Fibroblast of pulmonary artery (primary cell): ENCODE results near the gene GOLGA6B.
A peak's percentile ranks its signal among the peaks of the same experiment; 100 is the strongest.

Experiments used
- DNase-seq: peaks from one replicate; pipeline ENCODE4 v3.0.0-alpha.2; 2010; ENCODE audit warnings: low read depth
- H3K4me3 ChIP-seq: replicated peaks from 2 replicates; pipeline ENCODE4 v1.5.1; 2011; ENCODE audit warnings: low read depth, mild to moderate bottlenecking, control low read depth, low read length, moderate library complexity
- CTCF ChIP-seq: IDR thresholded peaks from 2 replicates; pipeline ENCODE4 v1.5.1; 2011; ENCODE audit warnings: mild to moderate bottlenecking, control low read depth, low read length, inconsistent platforms; ENCODE audit errors: missing control alignments

The GOLGA6B gene

GRCh38 chr15:72676838-72677237 is 22.3 kb downstream of the GOLGA6B start:
- DNase-seq: no peak
- no peak for TF ChIP-seq CTCF
- no peak overlapping the region for H3K4me3 ChIP-seq

GRCh38 chr15:72680931-72681330 is 26.4 kb downstream of the GOLGA6B start:
- no peak overlapping the region for H3K4me3 ChIP-seq
- no peak for TF ChIP-seq CTCF
- no peak for DNase-seq

GRCh38 chr15:72682772-72683171 is 28.3 kb downstream of the GOLGA6B start:
- no peak for TF ChIP-seq CTCF
- DNase-seq: no peak
- H3K4me3 ChIP-seq: no peak overlapping the region

GRCh38 chr15:72685301-72685924 is 30.9 kb downstream of the GOLGA6B start:
- peak; percentile 16 for DNase-seq
- TF ChIP-seq CTCF: no peak
- H3K4me3 ChIP-seq: peak overlapping the region; percentile 78

- no peak for TF ChIP-seq CTCF
- peak; percentile 86 for DNase-seq
- H3K4me3 ChIP-seq: peak within 1 kb of the TSS; percentile 78
Measured at GRCh38 chr15:72685925-72686794, 31.7 kb downstream of the GOLGA6B start, which contains the start of the genes BBS4 and HIGD2B. Gene BBS4 (plus strand): TSS chr15:72686207. CDS start chr15:72686228, 21 bp downstream. Gene HIGD2B (minus strand): TSS chr15:72686182. CDS start chr15:72676374, 9,808 bp downstream.

- no peak for TF ChIP-seq CTCF
Measured at GRCh38 chr15:72688697-72689096, 34.2 kb downstream of the GOLGA6B start.

More at GRCh38 chr15:72688697-72689096, 34.2 kb downstream of the GOLGA6B start:
- DNase-seq: no peak
- no peak overlapping the region for H3K4me3 ChIP-seq
